GM19463 (cell line): ENCODE results near the gene C16orf96.

Experiments used
- ATAC-seq: cut with Tn5 transposase; IDR thresholded peaks from one replicate; pipeline ENCODE4 v1.9.1; 2021; ENCODE audit warnings: mild to moderate bottlenecking, moderate library complexity; ENCODE audit not compliant: unreplicated experiment

C16orf96 gene

DNA sequence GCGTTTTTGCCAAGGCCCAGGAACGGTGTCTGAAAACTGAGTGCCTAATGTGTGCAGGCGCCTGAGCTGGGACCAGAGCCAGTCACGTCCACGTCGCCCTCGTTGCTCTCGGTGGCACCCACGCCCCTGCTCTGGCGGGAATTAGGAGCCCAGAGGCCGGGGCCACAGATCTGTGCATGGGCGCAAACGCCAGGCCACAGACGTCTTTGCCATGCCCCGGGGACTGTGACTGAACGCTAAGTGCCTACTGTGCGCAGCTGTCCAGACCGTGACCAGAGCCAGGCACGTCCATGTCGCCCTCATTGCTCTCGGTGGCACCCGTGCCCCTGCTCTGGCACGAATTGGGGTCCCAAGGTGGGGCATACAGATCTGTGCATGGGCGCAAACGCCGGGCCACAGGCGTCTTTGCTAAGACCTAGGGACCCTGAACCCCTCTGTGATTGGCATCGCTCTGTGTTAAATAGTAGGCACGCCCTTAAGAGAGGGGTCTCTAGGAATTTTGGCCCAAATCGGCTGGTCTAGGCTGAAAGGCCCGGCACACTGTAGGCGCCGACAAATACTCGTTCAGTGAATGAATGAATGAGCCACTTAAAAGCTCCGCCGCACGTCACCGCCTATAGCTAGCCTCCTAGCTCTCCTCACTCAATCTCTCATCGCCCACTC lies 59.4 kb downstream of the C16orf96 start:
- ATAC-seq: no peak

DNA sequence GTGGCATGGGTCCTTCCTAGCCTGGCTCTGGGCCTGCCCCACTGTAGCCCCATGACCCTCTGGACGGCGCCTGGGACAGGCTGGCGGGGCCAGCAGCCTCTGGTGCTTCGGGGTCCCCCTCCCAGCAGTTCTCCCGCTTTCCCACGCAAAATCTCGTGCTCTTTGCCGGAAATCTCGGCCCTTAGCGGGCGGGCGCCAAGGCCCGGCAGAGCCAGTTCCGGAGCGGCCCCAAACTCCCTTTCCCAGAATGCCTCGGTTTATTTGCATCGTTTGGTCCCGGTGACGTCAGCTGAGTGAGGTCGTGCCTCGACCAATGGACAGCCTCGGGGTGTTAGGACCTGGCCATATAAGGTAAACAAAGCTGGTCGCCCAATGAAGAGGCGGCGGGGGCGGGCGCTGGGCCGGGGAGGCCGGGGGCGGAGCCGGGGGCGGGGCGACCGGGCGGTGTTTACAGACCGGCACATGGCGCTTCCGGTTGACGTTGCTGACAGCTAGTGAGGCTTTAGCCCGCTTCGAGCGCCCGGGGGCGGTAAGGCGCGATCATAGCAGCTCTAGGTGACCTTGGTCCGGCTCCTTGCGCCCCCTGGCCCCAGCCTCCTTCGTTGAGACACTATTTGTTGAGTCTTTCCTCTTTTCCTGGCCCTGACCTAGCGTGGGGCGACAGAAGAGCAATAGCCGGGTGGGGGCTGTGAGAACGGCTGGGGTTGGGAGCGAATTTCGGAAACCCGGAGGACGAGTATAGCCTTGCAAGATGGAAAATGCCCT lies 60.1 kb downstream of the C16orf96 start:
- peak; percentile 81 for ATAC-seq

DNA sequence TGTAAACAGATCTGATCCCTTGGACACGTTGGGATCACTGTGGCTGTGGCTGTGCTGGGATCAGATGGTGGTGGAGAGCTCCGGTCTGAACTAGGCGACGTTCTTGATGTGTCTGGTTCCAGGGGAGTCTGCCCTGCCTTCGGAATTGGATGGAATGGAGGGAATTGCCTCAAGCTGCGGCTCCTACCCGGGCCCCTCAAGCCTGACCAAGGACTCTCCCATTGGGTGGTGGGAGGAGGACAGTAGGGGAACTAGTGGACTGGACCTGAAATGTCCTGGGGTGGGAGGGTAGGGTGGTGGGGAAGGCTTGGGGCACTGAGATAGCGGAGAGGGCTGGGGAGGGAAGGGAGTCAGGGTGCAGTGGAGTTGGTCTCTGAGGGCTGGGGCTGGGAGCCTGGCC lies 61.7 kb downstream of the C16orf96 start:
- no peak for ATAC-seq

DNA sequence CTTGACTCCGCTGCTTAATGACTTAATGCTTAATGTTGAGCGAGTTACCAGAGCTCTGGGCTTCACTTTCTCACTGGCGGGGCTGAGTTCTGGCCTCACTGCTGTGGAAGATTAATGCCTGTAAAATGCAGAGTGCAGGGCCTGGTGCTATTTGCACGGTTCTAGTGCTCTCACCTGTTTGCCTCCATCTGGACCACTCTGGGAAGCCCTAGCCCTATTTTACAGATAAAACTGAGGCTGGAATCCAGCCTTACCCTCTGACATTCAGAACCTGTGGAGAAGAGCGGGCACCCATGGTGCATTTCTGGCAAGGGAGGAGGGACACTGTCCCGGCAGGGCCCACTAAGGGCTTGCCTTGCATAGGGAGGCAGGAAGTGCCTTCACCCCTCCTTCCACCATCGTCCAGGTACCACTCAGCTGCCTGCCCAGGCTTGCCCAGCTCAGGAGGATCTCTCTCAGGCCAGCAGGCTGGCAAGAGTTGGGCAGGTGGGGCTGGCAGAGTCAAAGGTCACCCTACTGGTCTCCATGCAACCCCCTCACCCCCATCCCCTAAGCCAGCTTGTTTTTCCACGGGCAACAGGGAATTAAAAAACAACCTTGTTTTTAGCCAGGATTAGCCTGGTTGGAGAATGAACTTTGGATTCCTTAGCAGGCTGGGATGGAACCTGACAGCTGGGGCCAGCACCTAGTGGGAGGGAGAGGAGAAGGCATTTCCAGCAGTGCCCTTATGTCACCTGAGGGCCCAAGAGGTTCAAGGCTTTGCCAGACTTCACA lies 62.7 kb downstream of the C16orf96 start:
- ATAC-seq: no peak

DNA sequence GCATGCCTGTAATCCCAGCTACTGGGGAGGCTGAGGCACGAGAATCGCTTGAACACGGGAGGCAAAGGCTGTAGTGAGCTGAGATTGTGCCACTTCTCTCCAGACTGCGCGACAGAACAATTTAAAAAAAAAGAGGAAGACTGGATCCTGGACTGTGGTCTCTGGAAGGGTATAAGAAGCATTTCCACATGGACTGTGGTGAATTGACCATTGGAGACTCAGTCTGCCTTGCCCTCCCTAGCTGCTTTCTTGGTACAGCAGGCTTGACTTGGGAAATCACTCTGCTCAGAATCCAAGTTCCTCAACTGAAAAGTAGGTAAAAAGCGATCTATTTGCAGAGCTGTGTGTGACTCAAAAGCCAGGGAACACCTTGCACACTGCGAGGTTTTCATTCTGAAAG lies 67.5 kb downstream of the C16orf96 start:
- ATAC-seq: no peak

DNA sequence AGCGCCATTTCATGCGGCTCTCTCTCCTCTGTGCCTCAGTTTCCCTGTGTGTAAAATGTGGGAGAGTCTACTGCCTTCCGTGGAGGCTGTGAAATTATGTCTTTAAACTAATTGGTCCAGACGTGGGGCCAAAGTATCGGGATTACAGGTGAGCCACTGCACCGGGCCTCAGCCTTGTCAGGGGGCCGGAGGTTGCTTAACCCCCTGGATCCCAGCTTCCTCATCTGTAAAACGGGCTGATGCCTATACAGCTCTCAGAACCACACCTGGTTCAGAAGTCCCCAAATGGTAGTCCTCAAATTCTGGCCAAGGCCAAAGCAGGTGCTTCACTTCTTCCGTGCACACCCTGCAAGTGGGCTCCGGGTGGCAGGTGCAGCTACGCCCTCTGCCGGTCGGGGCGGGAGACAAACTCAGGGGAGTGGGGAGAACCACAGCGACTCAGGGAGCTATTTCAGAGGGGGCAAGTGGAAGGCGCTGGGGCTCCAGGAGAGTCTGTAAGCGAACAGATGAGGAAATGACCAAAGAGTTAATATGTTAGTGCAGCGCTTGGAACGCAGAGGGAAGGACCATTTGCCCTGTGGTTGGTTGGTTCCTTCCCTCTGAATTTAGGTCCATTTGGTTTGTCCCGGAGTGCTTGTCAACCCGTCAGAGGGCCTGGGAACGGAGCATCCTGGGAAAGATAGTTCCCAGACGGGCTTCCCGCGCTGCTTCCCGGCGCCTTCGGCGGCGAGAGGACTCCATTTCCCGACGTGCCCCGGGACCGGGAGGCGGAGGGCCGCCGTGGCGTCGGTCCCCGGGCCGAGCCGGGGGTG lies 68.1 kb downstream of the C16orf96 start, which contains the start of gene MGRN1:
Gene MGRN1 (plus strand): TSS at position 812 of the 812 bp plus-strand sequence. CDS start 135 bp downstream, outside the sequence.
- peak; percentile 60 for ATAC-seq

DNA sequence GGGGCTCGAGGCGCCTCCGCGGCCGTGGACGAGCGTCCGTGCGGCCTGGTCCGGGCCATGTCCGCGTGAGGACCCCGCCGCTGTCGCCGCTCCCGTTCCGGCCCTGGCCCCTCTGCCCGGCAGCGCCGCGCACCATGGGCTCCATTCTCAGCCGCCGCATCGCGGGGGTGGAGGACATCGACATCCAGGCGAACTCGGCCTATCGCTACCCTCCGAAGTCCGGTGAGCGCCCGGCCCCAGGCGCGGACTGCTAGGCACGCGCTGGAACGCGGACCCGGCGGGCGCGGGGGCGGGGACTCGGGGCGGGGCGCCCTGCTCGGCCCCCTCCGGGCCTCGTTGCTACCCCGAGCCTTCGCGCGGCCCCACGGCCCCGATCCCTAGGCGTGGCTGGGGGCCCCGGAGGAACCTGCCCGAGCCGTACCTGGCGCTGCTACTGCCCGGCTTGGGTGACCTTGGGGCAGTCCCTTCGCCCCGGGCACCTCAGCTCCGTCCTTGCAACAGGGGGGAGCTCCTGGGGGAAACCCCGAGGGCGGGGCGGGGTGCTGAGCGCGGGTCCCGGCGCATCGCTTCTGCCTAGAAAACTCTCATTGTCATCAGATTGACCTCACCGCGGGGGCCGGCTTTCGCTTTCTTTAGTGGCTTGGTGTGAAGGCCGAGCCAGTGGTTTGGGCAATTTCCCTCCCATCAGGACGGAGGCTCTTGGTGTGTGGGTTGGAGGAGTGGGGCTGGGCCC lies 68.9 kb downstream of the C16orf96 start:
- ATAC-seq: peak; percentile 51

DNA sequence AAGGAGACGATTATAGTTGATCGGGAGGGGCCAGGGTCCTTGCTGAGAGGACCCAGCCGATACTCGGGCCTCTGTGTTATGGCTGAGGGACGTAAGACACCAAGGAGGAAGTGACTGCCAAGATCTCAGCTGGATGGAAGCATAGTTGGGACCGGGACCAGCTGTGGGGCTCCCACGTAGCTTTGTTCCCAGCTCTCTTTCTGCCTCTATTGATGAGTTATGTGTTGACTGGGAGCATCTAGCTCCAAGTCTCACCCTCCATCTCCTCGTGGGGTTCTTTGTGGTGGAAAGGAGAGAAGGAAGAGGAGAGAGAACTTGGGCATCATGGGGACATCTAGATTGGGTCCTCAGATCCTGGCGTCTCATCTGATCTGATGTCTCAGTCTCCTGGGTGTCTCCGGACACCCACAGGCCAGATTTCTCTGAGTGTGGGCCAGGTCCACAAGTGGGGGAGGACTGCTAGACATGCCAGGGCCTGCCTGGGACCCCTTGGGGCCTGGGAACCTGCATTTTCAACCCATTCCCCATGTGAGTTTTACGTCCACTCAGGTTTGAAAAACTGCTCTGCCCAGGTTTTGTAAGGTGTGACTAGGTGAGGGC lies 69.5 kb downstream of the C16orf96 start:
- no peak for ATAC-seq

DNA sequence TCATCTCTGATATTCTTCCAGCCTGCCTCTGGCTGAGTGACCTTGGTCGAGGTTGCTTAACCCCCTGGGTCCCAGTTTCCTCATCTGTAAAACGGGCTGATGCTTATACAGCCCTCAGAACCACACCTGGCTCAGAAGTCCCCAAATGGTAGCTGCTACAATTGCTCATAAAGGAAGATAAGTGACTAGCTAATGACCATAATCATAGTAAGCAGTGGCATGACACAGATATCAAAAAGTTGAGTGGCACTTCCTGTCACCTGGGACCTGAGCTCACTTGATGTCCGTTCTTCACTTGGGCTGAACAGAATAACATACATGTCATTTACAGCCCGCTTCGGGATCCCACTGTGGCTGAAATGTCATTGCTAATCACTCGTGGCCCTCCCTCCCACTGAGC lies 70.3 kb downstream of the C16orf96 start:
- no peak for ATAC-seq

DNA sequence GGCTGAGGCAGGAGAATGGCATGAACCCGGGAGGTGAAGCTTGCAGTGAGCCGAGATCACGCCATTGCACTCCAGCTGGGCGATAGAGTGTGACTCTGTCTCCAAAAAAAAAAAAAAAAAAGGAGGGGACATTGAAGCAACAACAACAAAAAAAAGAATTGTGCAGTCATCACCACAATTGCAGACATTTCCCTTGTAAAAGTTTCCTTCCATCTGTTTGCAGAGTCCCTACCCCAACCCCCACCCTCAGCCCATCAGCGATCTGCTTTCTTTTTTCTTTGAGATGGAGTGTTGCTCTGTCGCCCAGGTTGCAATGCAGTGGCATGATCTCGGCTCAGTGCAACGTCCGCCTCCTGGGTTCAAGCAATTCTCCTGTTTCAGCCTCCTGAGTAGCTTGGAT lies 72.1 kb downstream of the C16orf96 start:
- ATAC-seq: no peak

DNA sequence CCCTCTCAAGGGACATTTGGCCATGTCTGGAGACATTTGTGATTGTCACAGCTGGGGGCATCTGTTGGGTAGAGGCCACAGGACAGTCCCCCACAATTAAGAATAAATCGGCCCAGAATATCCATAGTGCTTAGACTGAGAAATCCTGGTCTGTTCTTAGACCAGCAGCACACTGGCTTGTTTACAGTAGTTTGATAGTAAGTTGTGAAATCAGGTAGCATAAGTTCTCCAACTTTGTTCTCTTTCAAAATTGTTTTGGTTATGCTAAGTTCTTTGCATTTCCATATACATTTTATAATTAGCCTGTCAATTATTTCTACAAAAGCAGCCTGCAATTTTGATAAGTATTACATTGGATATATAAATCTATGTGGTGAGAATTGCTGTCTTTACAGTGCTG lies 75.3 kb downstream of the C16orf96 start:
- no peak for ATAC-seq

DNA sequence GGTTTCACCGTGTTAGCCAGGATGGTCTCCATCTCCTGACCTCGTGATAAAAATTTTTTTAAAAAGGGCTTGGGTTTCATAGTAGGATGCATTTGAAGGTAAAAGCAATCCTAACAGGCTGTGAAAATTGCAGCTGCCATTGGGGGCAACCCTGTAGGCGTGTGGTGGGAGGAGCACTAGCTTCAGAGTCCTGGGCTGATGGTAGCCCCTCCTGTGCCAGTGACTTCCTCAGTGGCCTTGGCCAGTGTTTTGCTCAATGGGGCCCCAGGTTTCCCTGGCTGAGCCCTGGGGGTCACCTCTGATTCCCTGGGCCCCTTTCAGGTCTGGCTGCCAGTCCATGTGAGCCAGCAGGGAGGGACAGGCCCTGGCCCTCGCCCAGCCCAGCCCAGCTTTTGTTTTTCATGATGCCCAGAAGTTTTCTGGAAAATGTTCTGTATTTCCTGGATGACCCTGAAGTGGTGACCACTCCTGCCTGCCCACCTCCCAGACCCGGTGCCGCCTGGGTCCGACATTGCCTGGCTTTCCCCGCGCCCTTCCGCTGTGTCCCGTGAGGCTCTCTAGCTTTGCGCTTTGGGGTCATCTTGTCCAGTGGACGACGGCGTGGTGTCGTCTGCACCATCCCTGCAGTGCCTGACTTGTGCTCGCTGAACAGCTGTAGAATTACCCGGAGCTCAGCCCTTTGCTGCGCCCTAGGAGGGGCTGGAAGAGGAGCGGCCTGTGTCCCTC lies 77.9 kb downstream of the C16orf96 start:
- ATAC-seq: no peak

DNA sequence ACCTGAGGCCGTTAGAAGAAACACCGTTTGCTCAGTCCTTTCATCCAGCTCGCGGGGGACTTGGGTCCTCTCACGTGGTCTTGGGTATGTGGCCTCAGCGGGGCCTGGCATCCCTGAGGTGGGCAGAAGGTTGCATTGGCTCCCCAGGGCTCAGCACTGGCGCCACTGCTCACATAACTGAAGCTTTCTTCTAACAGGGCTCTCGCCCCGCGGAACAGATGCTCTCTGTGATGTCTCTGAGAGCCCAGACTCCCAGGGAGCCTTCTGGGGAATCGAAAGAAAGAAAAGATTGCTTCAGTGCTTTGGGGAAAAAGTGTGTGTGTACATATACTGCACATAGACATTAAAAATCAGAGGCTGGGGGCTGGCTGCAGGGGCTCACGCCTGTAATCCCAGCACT lies 78.6 kb downstream of the C16orf96 start:
- ATAC-seq: no peak

DNA sequence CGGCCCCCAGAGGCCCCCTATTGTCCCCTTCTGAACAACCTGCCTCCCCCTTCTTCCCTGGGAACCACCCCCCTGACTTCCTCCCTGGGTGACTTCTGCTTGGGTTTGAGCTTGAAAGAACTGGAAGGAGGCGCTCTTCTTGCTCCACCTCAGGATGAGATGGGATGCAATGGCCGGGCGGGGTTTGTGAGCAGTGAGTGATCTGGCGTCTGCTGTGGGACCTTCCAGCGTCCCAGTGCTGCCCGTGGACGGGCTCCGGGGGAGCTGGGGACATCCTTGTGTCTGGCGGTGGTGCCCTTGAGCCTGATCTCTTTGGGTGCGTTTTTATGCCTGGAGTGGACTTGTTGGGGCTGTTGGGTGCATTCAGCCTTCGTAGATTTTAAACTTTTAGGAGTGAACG lies 80.1 kb downstream of the C16orf96 start:
- no peak for ATAC-seq

DNA sequence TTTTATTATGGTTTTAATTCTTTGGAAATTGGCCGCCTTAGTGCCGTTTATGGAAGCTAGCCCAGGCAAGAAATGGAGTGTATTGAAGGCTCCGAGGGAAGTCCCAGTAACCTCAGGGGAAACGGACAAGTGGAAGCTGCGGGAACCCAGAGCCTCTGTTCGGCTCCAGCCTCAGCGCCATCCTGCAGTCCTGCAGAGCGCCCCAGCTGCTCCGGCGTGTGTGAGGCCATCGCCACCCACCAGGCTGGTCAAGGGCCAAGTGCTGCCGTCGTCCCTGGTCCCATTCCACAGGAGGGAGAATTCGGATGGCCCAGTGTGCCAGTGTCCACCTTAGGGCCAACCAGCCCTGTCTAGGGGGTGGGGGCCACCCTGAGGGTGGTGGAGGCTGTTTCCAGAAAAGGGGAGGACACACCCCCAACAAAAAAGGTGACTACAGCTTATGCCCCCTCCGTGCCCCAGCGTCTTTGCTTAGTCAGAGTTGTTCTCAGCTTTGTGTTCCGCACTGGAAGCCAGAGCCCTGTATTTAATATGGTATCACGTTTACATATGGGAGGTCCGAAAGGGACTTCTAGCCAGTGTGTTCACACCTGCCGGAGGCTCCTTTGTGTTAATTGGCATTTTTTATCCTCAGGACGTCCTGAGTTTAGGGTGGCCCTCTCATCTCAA lies 81.5 kb downstream of the C16orf96 start:
- ATAC-seq: no peak

DNA sequence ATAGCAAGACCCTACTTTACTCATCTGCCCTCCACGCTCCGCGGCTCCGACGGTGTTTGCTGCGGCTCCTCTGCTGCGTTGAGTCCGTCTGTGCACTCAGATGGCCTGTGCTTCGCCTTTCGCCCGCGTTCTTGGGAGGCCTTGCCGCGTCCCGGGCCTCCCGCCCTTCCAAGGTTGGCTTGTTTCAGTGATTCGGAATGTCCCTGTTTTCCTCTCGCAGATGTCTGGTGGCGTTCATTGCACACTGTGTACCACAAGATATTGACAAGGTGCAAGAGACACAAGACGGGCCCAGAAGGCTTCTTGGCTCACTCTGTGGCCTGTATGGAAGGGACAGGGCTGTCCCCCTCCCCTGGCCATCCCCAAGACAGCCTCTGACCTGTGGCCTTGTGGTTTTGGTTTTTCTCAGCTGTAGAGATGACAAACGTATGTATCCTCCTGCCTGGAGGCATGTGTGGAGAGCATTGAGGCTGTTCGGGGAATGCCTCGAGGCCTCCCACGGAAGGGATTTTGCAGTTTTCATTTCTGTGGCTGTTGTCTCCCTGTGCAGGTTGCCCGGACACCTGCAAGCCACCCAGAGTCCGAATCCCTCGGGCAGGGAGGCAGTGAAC lies 83.9 kb downstream of the C16orf96 start:
- ATAC-seq: no peak

DNA sequence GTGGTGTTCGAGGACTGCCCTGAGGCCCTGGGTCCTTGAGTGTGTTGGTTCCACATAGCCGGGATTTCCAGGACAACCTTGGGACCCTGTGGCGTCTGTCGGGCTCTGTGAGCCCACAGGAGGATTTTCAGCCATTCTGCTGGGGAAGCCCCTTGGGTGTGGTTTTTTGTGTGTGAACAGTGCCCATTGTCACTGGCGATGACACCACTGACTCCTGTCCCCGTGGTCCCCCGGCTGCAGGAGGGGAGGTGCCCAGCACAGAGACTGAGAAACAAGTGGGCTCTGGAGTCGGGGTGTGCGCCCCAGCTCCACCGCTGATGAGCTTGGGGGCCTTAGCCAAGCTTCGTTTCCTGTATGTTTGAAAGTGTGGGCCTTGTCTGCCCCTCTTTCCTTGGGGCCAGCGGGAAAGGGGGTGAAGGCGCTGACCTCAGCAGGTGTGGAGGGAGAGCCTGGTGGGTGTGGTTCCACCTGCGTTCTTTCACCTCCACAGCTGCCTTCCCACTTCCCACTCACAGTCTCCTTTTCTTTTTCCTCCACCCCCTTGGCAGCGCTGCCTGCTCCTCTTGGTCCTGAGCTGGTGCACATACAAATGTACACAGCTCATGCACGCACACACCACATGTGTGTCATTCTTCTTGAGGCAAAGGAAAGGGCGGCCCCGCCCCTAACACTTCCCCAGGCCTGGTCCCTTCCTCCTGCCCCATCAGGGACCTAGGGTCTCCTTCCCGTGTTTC lies 84.6 kb downstream of the C16orf96 start:
- no peak for ATAC-seq

DNA sequence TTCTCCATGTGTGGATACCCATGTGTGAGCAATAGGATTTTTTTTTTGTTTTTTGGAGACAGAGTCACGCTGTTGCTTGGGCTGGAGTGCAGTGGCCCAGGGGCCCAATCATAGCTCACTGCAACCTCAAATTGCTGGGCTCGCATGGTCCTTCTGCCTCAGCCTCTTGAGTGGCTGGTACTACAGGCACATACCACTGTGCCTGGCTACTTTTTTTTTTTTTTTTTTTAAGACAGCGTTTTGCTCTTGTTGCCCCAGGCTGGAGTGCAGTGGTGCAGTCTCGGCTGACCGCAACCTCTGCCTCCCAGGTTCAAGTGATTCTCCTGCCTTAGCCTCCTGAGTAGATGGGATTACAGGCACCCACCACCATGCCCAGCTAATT lies 85.2 kb downstream of the C16orf96 start:
- no peak for ATAC-seq
